Upper lobe of left lung (tissue), 4 donors: ENCODE results near the gene BICDL2.

ENCODE experiments used
- CTCF ChIP-seq, 6 experiments: fragments of 450-650 bp in 4 of 6; fragments of 200-600 bp in 2 of 6; sonication (generic) in 2 of 6; IDR thresholded peaks; one replicate each; pipeline ENCODE4 v1.5.1; 2016 to 2019; ENCODE audit warnings: antibody characterized with exemption in 6 of 6
- POLR2A ChIP-seq, 4 donors: fragments of 450-650 bp; IDR thresholded peaks; one replicate each; pipeline ENCODE4 v1.5.1; 2016 to 2017; ENCODE audit warnings: antibody characterized with exemption in 4 of 4, mild to moderate bottlenecking in 2 of 4
- POLR2AphosphoS5 ChIP-seq, 2 donors: sonication (generic); formaldehyde crosslinking; IDR thresholded peaks; one replicate each; pipeline ENCODE4 v1.5.1; 2017; ENCODE audit warnings: antibody characterized with exemption in 2 of 2

GRCh38 chr16:3059041-3059722 lies 22.4 kb upstream of the BICDL2 start:
- peak; percentile 98 to 100 (median 100) for TF ChIP-seq CTCF (IDR thresholded peaks at IDR 0.05)
- peak in 1 of 4 donors; percentile 72 for TF ChIP-seq POLR2A (IDR thresholded peaks at IDR 0.05)
- peak; percentile 81 to 82 for TF ChIP-seq POLR2AphosphoS5 (IDR thresholded peaks at IDR 0.05)
